HEK293 (cell line): ENCODE data around the gene POLN.

Experiments used
- CTCF ChIA-PET: fragments of 350-600 bp; formaldehyde crosslinking; extraction: SDS; loops from one replicate; lab custom pipeline; 2021; ENCODE audit warnings: antibody characterized with exemption; lab: Yijun Ruan, JAX
- POLR2A ChIA-PET: fragments of 300-600 bp; formaldehyde crosslinking; extraction: SDS; loops from one replicate; lab custom pipeline; 2020; ENCODE audit warnings: antibody characterized with exemption, inconsistent platforms; lab: Yijun Ruan, JAX
- H3K27ac ChIP-seq: fragments of 200-500 bp; sonication (Bioruptor generic); 2 replicates; pipeline ENCODE4 v1.5.1; 2014; ENCODE audit warnings: low read depth, low read length, control low read depth, inconsistent platforms; ENCODE audit errors: extremely low read depth
- H3K36me3 ChIP-seq, 2 experiments: fragments of 200-500 bp in 1 of 2; sonication (Bioruptor generic) in 1 of 2; 1 replicate in 1 of 2; 2 replicates in 1 of 2; pipeline ENCODE4 v1.5.1; 2014 to 2017; ENCODE audit warnings: inconsistent platforms in 2 of 2, low read length in 2 of 2; ENCODE audit not compliant: control insufficient read depth in 2 of 2, insufficient read depth in 1 of 2
- H3K4me1 ChIP-seq: fragments of 200-500 bp; sonication (Bioruptor generic); 2 replicates; pipeline ENCODE4 v1.5.1; 2014; ENCODE audit warnings: mild to moderate bottlenecking, low read length, inconsistent platforms; ENCODE audit not compliant: control insufficient read depth, insufficient read depth
- H3K4me3 ChIP-seq: 2 replicates; pipeline ENCODE4 v1.5.1; 2011; ENCODE audit warnings: low read depth, mild to moderate bottlenecking, control low read depth, low read length, moderate library complexity
- H3K9me3 ChIP-seq: fragments of 200-500 bp; sonication (Bioruptor generic); 2 replicates; pipeline ENCODE4 v1.5.1; 2014; ENCODE audit warnings: low read depth, low read length, inconsistent platforms; ENCODE audit not compliant: control insufficient read depth, insufficient read depth
- GLIS2 ChIP-seq: fragments of 450-650 bp; formaldehyde crosslinking; IDR thresholded peaks from 2 replicates; pipeline ENCODE4 v1.5.1; 2016; ENCODE audit warnings: missing biosample characterization, missing genetic modification characterization
- KLF16 ChIP-seq: fragments of 450-650 bp; formaldehyde crosslinking; IDR thresholded peaks from 2 replicates; pipeline ENCODE4 v1.5.1; 2017; ENCODE audit warnings: missing biosample characterization, missing genetic modification characterization
- SP2 ChIP-seq: fragments of 450-650 bp; formaldehyde crosslinking; IDR thresholded peaks from 2 replicates; pipeline ENCODE4 v1.5.1; 2016; ENCODE audit warnings: missing biosample characterization, missing genetic modification characterization
- TCF7L2 ChIP-seq: IDR thresholded peaks from 2 replicates; pipeline ENCODE4 v1.6.1; 2011; ENCODE audit warnings: low read depth, mild to moderate bottlenecking, inconsistent platforms, low read length, moderate library complexity, borderline replicate concordance
- TRIM28 ChIP-seq: IDR thresholded peaks from 2 replicates; pipeline ENCODE4 v1.6.1; 2011; ENCODE audit warnings: low read length, control low read depth, borderline replicate concordance
- YY2 ChIP-seq: fragments of 450-650 bp; formaldehyde crosslinking; IDR thresholded peaks from 2 replicates; pipeline ENCODE4 v1.5.1; 2016; ENCODE audit warnings: missing biosample characterization, missing genetic modification characterization
- ZIC2 ChIP-seq: fragments of 450-650 bp; formaldehyde crosslinking; IDR thresholded peaks from 2 replicates; pipeline ENCODE4 v1.5.1; 2016; ENCODE audit warnings: missing biosample characterization, missing genetic modification characterization
- ZNF155 ChIP-seq: fragments of 450-650 bp; formaldehyde crosslinking; IDR thresholded peaks from 2 replicates; pipeline ENCODE4 v1.5.1; 2016; ENCODE audit warnings: missing biosample characterization, missing genetic modification characterization
- ZNF416 ChIP-seq: fragments of 450-650 bp; formaldehyde crosslinking; IDR thresholded peaks from 2 replicates; pipeline ENCODE4 v1.5.1; 2016; ENCODE audit warnings: missing biosample characterization, missing genetic modification characterization
- ZNF670 ChIP-seq: fragments of 450-650 bp; formaldehyde crosslinking; IDR thresholded peaks from 2 replicates; pipeline ENCODE4 v1.5.1; 2016; ENCODE audit warnings: missing biosample characterization, missing genetic modification characterization, low read depth
- ZNF777 ChIP-seq: fragments of 450-650 bp; formaldehyde crosslinking; IDR thresholded peaks from 2 replicates; pipeline ENCODE4 v1.5.1; 2017; ENCODE audit warnings: missing biosample characterization, missing genetic modification characterization, borderline replicate concordance
- TF ChIP-seq, protein P1 (sequence below): fragments of 450-650 bp; formaldehyde crosslinking; IDR thresholded peaks from 2 replicates; pipeline ENCODE4 v1.5.1; 2016; ENCODE audit warnings: missing biosample characterization, missing genetic modification characterization, borderline replicate concordance

POLN gene

DNA sequence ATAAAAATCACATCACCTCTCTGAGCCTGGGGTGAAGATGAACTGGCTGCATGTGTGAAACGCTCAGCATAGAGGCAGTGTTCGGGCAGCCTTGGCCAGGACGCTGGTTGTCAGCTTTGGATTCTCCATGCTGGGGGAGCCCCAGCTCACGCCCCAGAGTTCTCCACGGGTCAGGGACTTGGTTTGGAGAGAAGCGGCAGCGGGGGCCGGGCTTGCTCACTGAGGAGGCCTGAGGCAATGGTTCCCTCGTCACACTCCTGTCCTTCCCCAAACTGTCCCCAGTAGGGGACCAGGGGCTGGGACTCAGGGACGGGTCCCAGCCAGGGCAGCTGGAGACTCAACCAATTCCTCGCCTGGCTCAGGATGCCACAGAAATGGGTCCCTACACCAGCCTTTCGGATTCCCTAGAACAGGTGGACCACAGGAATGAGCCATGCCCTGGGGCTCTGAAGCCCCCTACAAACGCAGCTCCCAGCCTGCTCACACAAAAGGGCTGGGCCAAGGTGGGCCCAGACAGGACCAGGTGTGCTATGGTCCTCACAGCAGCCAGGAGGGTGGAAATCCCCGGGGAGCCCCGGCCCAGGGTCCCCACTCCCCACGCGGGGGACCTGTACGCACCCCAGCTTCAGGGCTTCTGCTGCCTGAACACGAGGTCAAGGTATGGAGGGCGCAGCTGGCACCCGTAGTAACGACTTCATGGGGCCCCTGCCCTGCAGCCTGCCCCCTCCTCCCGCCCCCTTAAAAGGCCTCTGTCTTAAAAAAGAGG lies 18.6 kb upstream of the POLN start:
- H3K4me1 ChIP-seq, result no peaks in the 10 kb centered on the region
- no peak for TF ChIP-seq ZNF155 (tag by site-specific recombination)
- no peak for TF ChIP-seq YY2
- no peak for TF ChIP-seq KLF16 (tag by site-specific recombination)
- TF ChIP-seq SP2 (tag by site-specific recombination), result no peak
- no peak for TF ChIP-seq ZNF777 (tag by site-specific recombination)
- no peak for TF ChIP-seq ZNF416 (tag by site-specific recombination)
- no peak for TF ChIP-seq ZNF670
- TF ChIP-seq TCF7L2, result no peak
- TF ChIP-seq, all 188 proteins: peak for 0
- ChIA-PET CTCF (interaction anchor here (0.7 kb wide), 1 partner anchor 721 kb away, joined by 4 read pairs; no protein-coding TSS in a partner anchor), POLR2A (no interaction called here)
- H3K36me3 ChIP-seq, result peaks cover 0 to 51% of the 10 kb centered on the region in 2 experiments; a peak in 1 of 3 replicates
- peak overlapping the region; percentile 64 for H3K4me3 ChIP-seq
- no peaks in the 10 kb centered on the region for H3K9me3 ChIP-seq
- H3K27ac ChIP-seq, result no peak overlapping the region; the same call in 1 of the 2 replicates

DNA sequence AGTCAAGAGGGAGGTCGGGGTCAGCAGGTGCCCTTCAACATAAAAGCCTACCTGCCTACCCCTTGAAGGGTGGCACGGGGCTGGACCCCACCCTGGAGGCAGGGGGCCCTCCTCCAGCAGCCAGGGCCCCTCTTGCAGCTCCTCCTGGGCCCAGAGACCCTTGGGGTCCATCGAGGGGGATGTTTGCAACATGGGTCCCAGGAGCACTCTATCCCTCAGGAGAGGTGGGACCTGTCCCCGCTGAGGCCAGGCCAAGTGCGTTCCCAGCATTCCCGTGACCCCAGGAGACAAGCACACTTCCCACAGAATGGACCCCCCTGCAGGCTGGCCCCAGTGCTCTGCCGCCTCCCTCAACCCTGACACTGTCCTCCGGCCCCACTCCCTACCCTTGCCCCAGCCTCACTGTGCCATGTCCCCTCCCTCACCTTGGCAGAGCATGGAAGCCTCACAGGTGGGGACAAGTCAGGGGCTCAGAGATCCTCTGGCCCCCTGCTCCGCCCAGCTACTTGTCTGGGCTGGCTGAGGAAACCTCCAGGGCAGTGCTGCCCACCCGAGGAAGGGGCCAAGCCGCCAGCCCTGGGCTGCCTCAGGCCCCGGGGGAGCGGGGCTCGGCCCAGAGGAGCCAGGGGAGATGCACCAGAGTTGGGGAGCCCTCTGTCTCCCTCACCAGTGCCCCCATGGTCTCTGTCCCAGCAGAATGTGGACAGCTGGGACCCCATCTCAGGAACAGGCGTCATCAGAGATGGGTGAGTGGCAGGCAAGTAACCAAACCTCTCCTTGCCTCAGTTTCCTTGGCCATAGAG lies 17.8 kb upstream of the POLN start:
- Histone ChIP-seq H3K4me3 (no peak overlapping the region), H3K27ac (no peak overlapping the region), H3K9me3 (no peaks in the 10 kb centered on the region), H3K4me1 (no peaks in the 10 kb centered on the region), H3K36me3 (peaks cover 0 to 57% of the 10 kb centered on the region in 2 experiments; a peak in 1 of 3 replicates)
- POLR2A ChIA-PET, result no interaction called here
- CTCF ChIA-PET, result interaction anchor here (0.7 kb wide), 1 partner anchor 722 kb away, joined by 4 read pairs; no protein-coding TSS in a partner anchor
- TF ChIP-seq ZIC2, result no peak
- TF ChIP-seq GLIS2 (tag by site-specific recombination), result peak; percentile 59; the same call in 1 of the 2 replicates
- TF ChIP-seq, all 188 proteins: peak for 1

DNA sequence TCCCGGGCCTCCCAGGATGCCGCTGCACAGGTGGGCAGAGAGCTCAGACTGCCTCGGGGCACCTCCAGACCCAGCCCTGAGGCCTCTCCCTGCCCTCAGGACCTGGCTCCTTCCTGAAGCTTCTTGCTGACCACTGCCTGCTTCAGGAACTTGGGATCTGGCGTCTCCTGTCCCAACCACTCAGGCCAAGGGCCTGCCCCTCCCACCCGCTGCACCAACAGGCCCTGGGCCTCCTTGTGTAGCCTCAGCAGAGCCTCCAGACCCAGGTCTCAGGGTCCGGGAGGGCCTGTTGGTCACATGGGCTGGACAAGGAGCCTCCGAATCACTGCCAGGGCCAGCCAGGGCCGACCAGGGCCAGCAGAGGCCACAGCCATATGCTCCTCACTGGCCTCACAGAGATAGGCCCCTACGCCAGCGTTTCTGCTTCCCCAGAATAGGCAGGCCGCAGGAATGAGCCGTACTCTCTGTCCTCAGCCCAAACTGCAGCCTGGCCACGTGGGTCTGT lies 17.2 kb upstream of the POLN start:
- Histone ChIP-seq H3K4me3 (no peak overlapping the region), H3K4me1 (no peaks in the 10 kb centered on the region), H3K36me3 (peaks cover 0 to 63% of the 10 kb centered on the region in 2 experiments; a peak in 1 of 3 replicates), H3K27ac (no peak overlapping the region), H3K9me3 (no peaks in the 10 kb centered on the region)
- ChIA-PET POLR2A (no interaction called here), CTCF (no interaction called here)
- TF ChIP-seq, protein P1, sequence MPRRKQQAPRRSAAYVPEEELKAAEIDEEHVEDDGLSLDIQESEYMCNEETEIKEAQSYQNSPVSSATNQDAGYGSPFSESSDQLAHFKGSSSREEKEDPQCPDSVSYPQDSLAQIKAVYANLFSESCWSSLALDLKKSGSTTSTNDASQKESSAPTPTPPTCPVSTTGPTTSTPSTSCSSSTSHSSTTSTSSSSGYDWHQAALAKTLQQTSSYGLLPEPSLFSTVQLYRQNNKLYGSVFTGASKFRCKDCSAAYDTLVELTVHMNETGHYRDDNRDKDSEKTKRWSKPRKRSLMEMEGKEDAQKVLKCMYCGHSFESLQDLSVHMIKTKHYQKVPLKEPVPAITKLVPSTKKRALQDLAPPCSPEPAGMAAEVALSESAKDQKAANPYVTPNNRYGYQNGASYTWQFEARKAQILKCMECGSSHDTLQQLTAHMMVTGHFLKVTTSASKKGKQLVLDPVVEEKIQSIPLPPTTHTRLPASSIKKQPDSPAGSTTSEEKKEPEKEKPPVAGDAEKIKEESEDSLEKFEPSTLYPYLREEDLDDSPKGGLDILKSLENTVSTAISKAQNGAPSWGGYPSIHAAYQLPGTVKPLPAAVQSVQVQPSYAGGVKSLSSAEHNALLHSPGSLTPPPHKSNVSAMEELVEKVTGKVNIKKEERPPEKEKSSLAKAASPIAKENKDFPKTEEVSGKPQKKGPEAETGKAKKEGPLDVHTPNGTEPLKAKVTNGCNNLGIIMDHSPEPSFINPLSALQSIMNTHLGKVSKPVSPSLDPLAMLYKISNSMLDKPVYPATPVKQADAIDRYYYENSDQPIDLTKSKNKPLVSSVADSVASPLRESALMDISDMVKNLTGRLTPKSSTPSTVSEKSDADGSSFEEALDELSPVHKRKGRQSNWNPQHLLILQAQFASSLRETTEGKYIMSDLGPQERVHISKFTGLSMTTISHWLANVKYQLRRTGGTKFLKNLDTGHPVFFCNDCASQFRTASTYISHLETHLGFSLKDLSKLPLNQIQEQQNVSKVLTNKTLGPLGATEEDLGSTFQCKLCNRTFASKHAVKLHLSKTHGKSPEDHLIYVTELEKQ (tag by site-specific recombination), result no peak
- no peak for TF ChIP-seq TRIM28
- no peak for TF ChIP-seq ZNF670
